GM18519 (cell line): ENCODE data around the gene IFNAR2.
"Not testable (repeated sequence)": the region's sequence is repeated elsewhere in the genome, so short reads cannot be mapped to it uniquely, and the experiment has no call there.

Experiments
- ATAC-seq: cut with Tn5 transposase; IDR thresholded peaks from one replicate; pipeline ENCODE4 v1.9.1; 2021; ENCODE audit warnings: mild to moderate bottlenecking, moderate library complexity; ENCODE audit not compliant: unreplicated experiment, low FRiP score

Gene IFNAR2

GRCh38 chr21:33212159-33212851 is 17.4 kb upstream of the IFNAR2 start:
- ATAC-seq: no peak

GRCh38 chr21:33214056-33214455 is 15.7 kb upstream of the IFNAR2 start:
- no peak for ATAC-seq

GRCh38 chr21:33217138-33217520 is 12.6 kb upstream of the IFNAR2 start:
- no peak for ATAC-seq

GRCh38 chr21:33219300-33219699 is 10.4 kb upstream of the IFNAR2 start:
- no peak for ATAC-seq

GRCh38 chr21:33219954-33220353 is 9.8 kb upstream of the IFNAR2 start:
- no peak for ATAC-seq

- ATAC-seq: not testable (repeated sequence)
Measured at GRCh38 chr21:33225376-33225775, 4.4 kb upstream of the IFNAR2 start.

GRCh38 chr21:33228455-33228854 is 1.3 kb upstream of the IFNAR2 start:
- ATAC-seq: no peak

GRCh38 chr21:33229099-33229783 is 497 bp upstream of the IFNAR2 start:
- ATAC-seq: no peak

- no peak for ATAC-seq
Measured at GRCh38 chr21:33230545-33231324, 997 bp downstream of the IFNAR2 start.

GRCh38 chr21:33231526-33231925 is 1.8 kb downstream of the IFNAR2 start:
- no peak for ATAC-seq

GRCh38 chr21:33232291-33233034 is 2.7 kb downstream of the IFNAR2 start:
- no peak for ATAC-seq

GRCh38 chr21:33234635-33235520 is 5.1 kb downstream of the IFNAR2 start:
- ATAC-seq: no peak

GRCh38 chr21:33236013-33236686 is 6.4 kb downstream of the IFNAR2 start:
- no peak for ATAC-seq

GRCh38 chr21:33236766-33237165 is 7.0 kb downstream of the IFNAR2 start:
- ATAC-seq: no peak

GRCh38 chr21:33237486-33237885 is 7.7 kb downstream of the IFNAR2 start:
- no peak for ATAC-seq

- ATAC-seq: peak; percentile 11
Measured at GRCh38 chr21:33238146-33238545, 8.4 kb downstream of the IFNAR2 start.

GRCh38 chr21:33238565-33239255 is 9.0 kb downstream of the IFNAR2 start:
- peak; percentile 48 for ATAC-seq

- ATAC-seq: not testable (repeated sequence)
Measured at GRCh38 chr21:33239559-33240127, 9.9 kb downstream of the IFNAR2 start.
